HG03521 (cell line): ENCODE measurements around the gene PEAR1.

Source experiments
- ATAC-seq: cut with Tn5 transposase; IDR thresholded peaks from one replicate; pipeline ENCODE4 v1.9.1; 2021; ENCODE audit warnings: mild to moderate bottlenecking, moderate library complexity; ENCODE audit not compliant: unreplicated experiment

The PEAR1 gene

DNA sequence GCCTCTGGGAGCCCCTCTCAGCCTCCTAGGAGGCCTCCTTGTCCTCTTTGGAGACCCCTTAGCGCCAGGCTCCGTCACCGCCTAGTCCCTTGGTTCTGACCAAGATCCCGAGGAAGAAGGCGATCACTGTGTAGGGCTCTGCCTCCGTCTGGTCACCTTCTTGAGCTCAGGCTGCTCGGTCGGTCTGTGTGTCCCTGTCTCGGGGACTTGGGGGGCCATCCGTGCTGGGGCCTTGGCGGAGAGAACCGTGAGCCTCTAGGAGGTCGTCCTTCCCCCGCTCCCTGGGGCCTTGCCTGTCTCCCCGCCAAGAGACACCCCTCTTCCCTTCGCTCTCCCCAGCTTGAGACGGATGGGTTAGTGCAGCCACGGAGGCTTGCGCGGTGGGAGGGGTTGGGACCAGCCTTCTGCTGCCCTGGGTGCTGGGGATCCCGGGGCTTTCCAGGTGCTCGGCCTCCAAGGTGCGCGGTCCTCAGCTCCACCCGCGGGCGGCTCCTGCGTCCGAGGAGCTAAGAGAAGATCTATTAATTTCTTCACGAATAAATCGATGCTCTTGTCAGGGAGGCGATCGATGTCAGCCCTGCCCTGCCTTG is 33.9 kb upstream of the PEAR1 start:
- no peak for ATAC-seq

DNA sequence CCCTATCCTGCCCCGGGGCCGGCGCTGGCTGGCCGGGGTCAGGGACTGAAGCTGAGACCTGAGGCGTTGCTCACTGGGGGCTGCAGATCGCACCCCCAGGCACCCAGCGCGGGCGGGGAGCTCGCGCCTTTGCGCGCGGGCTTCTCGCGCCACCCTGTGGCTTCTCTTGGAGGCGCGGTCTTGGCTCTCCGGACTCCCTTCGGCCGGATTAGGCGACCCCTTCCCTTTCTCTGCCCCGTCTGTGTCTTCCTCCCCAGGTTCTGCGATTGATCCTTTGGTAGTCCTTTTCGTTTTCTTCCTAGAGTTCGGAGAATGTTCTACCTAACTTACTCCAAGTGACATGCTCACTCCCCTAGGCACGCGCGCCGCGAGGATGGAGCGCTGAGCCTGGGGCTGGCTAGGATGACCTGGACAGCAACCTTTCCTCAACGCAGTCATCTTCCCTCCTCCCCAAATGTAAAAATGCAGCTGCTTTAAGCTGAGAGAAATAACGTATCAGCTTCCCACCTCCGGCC is 33.3 kb upstream of the PEAR1 start:
- no peak for ATAC-seq

DNA sequence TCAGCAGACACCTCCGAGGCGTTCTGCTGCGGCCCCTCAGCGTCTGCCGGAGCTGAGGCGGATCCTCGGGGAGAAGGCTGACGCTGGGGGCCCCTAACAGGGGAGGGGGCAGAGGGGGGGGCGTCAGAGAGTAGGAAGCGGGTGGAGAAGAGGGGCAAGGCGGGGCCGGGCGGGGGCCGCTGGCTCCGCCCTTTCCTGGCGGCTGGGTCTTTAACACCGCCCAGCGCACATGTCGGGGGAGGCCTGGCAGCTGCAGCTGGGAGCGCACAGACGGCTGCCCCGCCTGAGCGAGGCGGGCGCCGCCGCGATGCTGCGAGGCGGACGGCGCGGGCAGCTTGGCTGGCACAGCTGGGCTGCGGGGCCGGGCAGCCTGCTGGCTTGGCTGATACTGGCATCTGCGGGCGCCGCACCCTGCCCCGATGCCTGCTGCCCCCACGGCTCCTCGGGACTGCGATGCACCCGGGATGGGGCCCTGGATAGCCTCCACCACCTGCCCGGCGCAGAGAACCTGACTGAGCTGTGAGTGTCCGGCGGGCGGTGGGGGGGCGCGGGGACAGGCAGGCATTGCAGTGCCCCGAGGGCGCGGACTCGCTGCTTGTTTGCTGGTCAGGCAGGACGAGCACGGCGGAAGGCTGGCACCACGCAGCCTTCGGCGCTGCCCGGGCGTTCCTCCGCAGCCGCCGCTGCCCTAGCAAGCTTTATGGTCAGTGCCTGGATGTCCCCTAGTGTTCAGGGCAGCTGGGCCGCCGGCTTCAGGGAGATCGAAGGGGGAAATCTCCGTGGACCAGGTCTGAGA is 32.7 kb upstream of the PEAR1 start, which contains the start of gene NTRK1:
Gene NTRK1, plus strand, starts transcription at position 238 of the 796 bp plus-strand sequence. Its CDS starts 70 bp downstream, at position 308.
- ATAC-seq = no peak

DNA sequence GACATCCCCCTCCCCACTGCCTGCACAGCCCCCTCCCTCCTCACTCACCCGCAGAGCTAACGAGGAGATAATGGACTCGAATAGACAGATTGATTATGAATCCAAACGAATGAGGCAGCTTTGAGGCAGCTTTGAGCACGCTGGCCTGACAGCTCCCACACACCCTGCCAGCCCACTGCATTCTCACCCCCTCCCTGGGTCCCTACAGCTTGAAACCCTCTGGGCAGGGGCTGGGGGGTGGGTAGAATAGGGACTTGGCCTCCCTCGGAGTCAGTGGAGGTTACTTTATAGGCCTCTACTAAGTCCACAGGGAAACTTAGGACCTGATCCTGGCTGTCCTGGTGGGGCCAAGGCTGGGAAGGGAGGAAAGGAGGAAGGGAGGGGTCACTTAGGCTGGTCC is 30.9 kb upstream of the PEAR1 start:
- ATAC-seq = no peak

DNA sequence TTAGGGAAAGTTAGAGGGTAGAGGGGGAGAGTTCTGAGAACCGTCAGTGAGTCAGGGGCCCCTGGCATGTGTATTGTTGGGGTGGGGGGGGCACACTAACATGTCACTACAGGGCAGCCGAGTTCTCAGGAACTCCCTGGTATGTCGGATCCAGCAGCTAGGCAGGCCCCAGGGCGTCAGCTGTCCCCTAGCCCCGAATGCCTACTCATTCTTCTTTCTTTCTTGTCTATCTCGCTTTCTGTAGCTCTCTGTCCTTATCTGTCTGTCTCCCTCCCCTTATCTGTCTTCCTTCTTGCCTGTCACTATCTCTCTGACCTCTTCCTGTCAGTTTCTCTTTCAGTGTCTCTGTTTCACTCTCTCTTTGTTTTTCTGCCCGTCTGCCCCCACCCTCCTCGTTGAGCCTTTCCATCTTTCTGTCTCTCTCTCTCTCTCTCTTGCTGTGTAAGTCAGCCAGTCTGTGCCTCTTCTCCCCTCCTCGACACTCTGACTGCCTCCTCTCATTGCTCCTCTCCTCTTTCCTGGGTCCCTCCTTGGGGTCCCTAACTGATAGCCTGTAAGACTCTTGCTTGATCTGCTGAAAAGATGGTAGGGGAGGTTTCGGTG is 30.4 kb upstream of the PEAR1 start:
- no peak for ATAC-seq

DNA sequence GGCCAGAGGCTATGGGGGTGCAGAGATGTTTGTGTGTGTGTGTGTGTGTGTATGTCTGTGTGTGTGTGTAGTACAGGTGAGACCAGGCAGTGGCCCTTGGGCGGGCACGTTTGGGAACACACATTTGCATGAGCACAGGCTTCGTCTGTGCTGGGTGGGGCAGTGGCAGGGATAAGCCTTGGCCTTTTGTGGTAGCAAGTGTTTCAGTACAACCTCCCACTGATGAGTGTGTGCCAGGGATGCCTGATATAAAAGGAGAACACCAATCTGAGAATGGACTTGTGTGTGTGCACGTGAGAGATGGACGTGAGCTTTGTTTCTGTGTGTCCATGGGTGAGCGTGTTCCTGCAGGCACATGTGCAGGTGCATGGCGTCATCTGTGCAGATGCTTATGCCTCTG is 29.9 kb upstream of the PEAR1 start:
- no peak for ATAC-seq

DNA sequence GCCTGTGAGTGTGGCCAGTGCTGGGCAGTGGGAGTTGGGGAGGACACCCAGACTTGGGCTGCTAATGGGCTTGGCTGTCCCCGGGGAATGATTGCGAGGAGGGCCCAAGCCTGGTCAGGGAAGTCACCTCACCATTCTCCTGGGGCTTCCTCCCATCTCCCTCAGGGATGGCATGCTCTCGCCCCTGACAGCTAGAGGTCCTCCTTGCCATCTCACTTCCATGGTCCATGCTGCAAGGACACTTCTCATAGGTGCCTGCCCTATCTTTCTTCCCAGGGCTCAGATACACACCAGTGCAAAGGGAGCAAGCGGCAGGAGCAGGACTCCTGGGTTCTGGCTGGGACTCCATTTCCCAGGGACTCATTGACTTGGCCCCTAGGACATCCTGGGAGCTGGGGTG is 28.7 kb upstream of the PEAR1 start:
- ATAC-seq = no peak

DNA sequence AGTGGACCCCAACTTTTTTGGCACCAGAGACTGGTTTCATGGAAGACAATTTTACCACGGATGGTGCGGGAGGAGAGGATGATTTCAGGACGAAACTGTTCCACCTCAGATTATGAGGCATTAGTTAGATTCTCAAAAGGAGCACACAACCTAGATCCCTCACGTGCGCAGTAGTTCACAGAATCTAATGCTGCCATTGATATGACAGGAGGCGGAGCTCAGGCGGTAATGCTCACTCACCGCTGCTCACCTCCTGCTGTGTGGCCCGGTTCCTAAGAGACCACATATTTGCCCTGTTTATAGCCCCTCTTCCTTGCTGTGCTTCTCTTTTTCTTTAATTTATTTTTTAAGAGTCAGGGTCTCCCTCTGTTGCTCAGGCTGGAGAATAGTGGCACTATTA is 28.3 kb upstream of the PEAR1 start:
- no peak for ATAC-seq

DNA sequence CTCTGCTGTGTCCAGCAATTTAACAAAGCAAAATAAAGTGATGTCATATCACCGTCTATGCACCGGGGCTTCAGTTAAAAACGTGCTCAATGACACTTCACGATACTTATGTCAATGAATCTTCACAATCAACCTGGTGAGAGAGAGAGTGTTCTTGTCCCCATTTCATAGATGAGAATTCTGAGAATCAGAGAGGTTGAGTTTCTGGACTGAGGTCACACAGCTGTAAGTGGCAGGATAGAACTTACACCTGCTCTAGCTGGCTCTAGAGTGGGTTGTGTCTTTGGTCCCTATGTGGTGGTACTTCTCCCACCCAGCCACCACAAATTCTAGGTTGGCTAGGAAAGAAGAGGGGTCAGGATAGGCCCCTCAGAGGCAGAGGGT is 27.7 kb upstream of the PEAR1 start:
- ATAC-seq = no peak

DNA sequence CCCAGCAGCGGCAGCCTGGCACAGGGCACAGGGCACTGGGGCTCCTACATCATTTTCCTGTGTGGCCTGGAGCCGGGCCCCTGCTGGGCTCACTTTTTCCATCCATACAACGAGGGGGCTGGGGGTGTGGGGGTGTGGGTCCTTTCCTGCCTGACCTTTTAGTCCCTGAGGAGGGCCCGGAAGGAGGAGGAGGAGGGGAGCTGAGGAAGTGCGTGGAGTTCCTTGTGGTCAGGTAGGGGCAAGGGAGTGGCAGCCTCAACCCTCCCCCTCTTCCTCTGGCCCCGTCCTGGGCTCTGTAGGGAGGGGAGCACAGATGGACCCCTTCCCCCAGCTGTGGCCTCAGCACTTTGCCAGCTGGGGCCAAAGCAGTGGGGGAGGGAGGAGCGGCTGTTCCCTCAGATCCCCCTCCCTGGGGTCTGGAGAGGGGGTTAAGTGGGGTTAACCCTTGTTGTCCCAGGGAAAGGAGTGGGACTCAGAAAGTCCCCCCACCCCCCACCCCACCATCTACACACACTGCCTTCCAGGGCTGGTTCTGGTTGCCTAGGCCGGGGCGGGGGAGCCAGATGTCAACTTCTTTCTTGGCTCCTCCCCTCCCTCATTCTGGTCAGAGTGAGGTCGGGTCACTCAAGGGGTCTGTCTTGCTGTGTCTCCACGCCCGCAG is 27.1 kb upstream of the PEAR1 start:
- no peak for ATAC-seq

DNA sequence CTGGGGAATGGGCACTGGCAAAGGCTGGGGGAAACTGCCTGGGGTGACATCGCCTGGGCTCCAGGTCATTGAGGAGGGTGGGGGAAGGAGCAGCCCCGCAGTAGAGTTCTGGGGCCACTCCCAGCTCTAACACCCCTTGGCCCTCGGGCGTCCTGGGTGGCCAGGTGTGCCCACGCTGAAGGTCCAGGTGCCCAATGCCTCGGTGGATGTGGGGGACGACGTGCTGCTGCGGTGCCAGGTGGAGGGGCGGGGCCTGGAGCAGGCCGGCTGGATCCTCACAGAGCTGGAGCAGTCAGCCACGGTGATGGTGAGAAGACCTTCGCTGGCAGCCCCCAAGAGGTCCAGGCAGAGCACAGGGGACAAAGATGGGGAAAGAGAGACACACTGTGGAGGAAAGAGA is 25.2 kb upstream of the PEAR1 start:
- ATAC-seq = no peak

DNA sequence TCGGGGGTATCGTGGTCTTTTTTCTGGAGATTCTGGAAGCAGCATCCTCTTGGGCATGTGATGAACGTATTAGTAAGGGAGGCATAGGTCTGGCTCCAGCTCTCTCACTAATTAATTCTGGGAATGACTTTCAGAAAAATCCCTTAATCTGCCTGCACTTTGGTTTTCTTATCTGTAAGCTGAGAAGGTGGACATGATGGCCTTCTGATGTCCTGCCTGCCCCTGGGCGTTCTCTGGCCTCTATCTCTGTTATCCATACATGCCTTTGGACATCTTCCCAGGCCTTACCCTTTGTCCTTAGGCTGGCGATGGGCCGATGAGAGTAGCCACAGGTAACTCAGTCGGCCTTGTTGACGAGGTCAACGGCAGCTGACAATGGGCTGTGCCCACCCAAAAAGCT is 24.1 kb upstream of the PEAR1 start:
- ATAC-seq = no peak

DNA sequence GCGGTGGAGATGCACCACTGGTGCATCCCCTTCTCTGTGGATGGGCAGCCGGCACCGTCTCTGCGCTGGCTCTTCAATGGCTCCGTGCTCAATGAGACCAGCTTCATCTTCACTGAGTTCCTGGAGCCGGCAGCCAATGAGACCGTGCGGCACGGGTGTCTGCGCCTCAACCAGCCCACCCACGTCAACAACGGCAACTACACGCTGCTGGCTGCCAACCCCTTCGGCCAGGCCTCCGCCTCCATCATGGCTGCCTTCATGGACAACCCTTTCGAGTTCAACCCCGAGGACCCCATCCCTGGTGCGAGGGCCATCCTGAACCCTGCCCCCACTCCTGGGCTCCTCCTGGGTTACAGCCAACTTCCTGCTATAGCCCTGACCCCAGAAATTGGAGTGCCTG is 19.9 kb upstream of the PEAR1 start:
- ATAC-seq = no peak

DNA sequence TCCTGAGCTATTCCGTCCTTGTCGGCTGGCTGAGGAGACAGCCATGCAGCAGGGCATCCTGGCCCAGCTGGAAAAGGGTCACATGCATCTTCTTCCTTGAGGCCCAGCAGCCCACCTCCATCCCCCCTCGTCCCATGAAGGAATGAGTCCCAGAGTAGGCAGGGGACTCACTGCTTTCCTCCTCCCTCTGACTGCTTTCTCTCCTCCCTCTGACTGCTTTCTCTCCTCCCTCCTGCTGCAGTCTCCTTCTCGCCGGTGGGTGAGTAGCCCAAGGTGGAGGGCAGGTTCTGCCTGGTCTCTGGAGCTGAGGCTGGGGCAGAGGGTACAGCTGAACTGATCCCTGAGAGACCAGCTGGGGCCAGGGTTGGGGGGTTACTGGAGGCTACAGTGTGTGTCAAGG is 19.4 kb upstream of the PEAR1 start:
- no peak for ATAC-seq

DNA sequence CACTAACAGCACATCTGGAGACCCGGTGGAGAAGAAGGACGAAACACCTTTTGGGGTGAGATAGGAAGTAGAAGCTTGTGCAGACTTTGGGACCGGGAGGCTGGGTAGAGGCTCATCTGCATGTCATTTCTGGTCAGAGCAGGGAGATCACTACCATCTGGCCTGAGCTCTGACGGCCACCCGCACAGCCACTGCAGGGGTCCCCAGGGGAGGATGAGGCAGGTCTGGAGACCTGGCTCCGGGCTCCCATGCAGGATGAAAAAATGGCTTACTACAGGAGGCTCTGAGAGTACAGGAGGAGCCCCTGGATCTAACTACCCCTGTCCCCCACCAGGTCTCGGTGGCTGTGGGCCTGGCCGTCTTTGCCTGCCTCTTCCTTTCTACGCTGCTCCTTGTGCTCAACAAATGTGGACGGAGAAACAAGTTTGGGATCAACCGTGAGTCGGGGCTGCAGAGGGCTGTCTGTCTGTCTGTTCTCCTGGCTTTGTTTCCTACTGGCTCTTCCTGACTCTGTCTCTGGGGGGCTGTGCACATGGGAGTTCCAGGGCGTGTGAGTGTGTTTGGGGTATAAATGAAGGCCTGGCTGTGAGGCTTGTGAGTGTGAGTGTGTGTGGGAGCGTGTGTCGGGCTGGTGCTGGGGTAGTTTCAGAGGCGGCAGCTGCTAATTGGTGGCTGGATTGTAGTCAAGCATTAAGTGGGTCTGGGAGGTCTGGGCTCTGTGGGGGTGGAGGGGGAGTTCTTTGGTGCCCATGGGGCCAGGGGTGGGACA is 18.8 kb upstream of the PEAR1 start:
- no peak for ATAC-seq

DNA sequence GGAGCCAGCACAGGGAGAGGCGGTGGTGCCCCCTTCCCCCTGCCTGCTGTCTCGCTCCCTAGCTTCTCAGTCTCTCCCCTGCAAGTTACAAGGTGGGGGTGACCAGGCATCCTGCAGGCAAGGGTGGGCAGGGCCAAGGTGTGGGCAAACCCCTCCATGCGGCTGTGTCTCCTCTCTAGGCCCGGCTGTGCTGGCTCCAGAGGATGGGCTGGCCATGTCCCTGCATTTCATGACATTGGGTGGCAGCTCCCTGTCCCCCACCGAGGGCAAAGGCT is 18.2 kb upstream of the PEAR1 start:
- no peak for ATAC-seq

DNA sequence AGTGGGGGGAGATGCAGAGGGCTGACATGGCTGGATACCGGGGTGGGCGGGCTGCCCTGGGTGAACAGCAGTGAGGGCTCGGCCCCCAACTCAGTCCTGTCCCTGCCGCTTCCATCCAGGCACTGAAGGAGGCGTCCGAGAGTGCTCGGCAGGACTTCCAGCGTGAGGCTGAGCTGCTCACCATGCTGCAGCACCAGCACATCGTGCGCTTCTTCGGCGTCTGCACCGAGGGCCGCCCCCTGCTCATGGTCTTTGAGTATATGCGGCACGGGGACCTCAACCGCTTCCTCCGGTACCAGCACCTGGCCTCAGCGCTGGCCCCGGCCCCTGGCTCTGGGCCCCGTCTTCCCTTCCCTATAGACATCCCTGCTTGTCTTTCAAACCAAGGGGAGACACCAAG is 17.2 kb upstream of the PEAR1 start:
- no peak for ATAC-seq

DNA sequence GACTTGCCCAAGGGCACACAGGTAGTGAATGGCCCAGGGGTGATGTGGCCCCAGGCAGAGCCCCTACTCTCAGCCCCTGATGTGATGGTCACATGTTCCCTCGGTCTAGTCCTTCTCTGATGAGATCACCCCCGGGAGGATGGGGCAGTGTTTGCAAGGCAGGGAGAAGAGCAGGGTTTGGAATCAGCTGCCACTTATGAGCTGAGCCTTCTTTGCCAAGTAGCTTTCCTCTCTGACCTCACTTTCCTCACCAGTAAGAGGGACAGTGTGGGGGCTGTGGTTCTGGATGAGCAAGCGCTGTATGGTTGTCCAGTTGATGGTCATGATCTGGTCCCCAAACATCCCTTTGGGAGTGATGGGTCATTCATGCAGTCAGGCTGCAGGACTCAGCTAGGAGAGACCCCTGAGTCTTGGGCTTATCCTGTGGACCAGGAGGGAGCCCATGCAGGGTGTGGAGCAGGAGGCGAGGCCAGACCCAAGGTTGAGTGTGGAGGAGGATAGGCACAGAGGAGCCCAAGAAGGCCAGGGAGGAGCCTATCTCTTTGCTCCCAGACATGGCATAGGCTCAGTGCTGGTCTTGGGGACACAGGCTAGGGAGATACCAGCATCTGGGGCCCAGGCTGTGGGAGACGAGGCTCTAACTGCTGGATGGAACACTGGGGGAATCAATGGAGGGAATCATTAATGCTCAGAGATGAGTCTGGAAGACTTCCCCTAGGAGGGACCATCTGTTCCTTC is 15.9 kb upstream of the PEAR1 start:
- ATAC-seq = no peak

DNA sequence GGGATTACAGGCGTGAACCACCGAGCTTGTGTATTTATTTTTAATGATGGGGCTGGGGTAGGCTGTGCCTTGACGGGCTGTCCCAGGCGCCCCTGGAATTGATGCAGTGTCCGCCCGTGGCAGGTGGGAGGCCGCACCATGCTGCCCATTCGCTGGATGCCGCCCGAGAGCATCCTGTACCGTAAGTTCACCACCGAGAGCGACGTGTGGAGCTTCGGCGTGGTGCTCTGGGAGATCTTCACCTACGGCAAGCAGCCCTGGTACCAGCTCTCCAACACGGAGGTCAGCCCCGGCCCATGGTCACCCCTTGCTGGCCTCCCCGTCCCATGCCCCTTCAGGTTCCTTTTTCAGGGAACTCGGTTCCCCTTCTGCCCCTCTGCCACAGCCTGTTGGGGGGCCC is 13.6 kb upstream of the PEAR1 start:
- no peak for ATAC-seq

DNA sequence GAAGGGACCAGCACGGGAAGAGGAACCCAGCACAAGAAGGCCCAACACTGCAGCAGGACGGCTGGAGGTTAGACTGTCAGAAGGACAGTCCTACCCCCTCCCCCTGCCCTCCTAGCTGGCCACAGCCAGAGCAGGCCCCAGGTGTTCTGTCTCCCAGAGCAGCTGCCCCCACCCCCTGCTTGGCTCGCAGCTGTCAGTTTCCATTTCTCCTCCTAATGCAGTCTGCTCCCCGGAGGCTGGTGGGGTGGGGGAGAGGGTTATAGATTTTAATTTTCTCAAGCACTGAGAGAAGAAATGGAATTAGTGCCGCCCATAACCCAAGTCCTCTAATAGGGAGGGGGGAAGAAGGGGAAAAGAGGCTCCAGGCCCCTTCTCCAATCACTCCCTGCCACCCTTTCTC is 13.0 kb upstream of the PEAR1 start:
- ATAC-seq = no peak
